Liver (tissue), 3 donors: Measurements from ENCODE around the gene GPR89B.
"Not testable (repeated sequence)": the region's sequence is repeated elsewhere in the genome, so short reads cannot be mapped to it uniquely, and the experiment has no call there.

Source experiments
- ATF3 ChIP-seq: IDR thresholded peaks from 2 replicates; pipeline ENCODE4 v1.6.1; 2016; ENCODE audit warnings: antibody characterized with exemption
- CTCF ChIP-seq: fragments of 150-350 bp; IDR thresholded peaks from 2 replicates; pipeline ENCODE4 v1.5.1; 2017; ENCODE audit warnings: improper control_type of control experiment, low read depth, low read length; ENCODE audit not compliant: missing input control
- JUND ChIP-seq, 2 donors: IDR thresholded peaks; 2 replicates each; pipeline ENCODE4 v1.6.1; 2016; ENCODE audit warnings: antibody characterized with exemption in 2 of 2
- MAX ChIP-seq: IDR thresholded peaks from 2 replicates; pipeline ENCODE4 v1.6.1; 2016; ENCODE audit warnings: antibody characterized with exemption
- SP1 ChIP-seq: IDR thresholded peaks from 2 replicates; pipeline ENCODE4 v1.6.1; 2018; ENCODE audit warnings: antibody characterized with exemption, mild to moderate bottlenecking
- TAF1 ChIP-seq: conservative IDR thresholded peaks from 2 replicates; pipeline ENCODE4 v1.6.1; 2016; ENCODE audit warnings: antibody characterized with exemption, mild to moderate bottlenecking
- ZBTB33 ChIP-seq: IDR thresholded peaks from 2 replicates; pipeline ENCODE4 v1.6.1; 2016; ENCODE audit warnings: antibody characterized with exemption
- donor health status: healthy.
- donor health status: healthy.

- TF ChIP-seq CTCF; TAF1; MAX; ATF3; JUND (IDR thresholded peaks at IDR 0.05); SP1; ZBTB33: not testable (repeated sequence)
These were observed 36.4 kb downstream of the GPR89B start for GRCh38 chr1:147964575-147964974.
